ENCODE measurements around the gene CANX.
A peak's percentile ranks its signal among the peaks of the same experiment; 100 is the strongest.

CANX gene

DNA sequence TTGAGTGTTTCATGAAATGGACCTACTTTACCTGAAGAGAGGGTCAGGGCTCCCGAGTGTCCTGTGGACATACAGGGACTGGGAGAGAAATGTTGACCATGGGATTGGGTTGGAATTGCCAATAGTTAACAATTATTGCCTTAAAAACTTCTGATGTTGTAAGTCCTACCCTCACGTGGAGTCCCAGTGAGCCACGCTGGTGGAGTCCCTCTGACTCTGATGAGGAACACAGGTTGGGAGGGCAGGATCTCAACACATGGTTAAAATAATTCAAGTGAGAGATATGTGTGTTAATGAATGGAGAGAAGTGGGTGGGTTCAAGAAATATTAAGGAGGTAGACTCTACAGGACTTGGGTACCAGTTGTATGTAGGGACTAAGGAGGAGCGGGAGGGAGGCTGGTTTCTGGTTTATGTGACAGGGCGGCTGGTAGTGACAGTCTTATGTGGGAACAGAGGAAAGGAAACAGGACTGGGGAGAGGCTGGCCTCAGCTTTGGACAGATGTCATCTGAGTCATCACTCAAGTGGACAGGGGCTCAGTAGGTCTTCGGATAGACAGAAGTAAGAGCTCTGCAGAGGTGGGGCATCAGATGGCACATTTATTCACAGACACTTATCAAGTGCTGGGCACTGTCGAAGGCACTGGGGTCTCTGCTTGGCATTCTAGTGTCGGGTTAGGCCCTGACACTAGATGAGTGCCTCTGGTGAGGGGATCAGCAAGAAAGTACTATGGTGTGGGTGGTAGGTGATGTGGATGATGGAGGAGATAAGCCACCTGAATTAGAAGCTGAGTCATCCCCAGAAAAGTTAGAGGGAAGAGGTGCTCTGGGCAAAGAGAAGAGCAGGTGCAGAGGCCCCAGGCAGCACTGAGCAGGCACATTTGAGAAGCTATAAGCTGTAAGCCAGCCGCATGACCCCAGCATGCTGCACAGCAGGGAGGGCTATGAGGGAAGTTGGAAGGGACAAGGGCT, 61.1 kb downstream of the CANX start:
- DNase-seq, result no peak

- peak; percentile 38 for DNase-seq
Measured at GRCh38 chr5:179762079-179762780, 63.5 kb downstream of the CANX start.

DNA sequence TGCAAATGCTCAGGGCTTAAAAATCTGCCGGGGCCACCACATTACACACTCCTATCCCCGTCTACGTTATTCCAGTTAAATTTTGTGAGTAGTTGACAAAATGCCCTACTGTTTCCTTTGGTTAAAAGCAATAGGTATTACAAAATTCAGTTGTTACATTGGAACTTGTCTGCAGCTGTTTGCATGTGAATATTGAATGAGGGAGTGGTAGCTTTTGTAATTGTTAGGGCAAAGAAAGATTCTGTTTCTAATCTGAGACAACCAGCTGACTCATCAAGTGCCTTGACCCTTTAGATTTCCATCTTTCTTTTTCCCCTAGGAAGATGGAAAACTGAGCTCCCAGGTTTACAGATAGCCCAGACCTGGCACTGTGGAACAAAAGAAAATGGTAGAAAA, 64.0 kb downstream of the CANX start:
- DNase-seq, result peak; percentile 38

DNA sequence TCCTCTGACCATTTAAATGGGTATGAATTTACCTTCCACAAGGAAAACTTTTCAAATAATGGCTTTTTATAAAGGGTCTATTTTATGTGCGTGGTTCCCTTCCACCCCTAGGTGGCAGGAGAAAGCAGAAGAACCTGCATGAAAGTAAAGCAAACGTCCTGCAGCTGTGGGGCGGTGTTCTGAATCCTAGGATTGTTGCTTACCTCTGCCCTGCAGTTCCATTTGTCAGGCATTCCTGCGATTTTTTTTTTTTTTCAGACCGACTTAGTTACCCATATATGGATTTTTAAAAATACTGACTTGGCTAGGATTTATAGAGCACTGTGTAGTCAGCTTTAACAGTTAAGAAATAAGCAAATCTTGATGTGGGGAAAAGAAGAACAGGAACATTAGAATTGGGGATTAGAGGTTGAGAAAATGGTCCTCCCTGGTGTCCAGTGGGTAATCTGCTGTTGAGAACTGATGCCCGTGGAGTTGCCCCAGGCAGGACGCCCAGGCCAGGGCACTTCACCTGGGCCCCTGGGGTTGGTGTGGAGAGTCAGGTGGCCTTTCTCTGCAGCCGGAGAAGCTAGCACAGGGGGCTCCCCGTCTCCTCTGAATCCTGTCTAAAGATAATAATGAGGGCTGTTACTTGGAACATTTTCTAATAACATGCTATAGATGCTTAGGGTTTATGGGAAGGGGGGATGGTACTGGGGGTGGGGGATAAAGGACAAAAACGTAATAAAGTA, 64.6 kb downstream of the CANX start:
- DNase-seq, result peak; percentile 32

- no peak for DNase-seq
Measured at GRCh38 chr5:179764056-179764455, 65.3 kb downstream of the CANX start.

GRCh38 chr5:179765400-179765799, 66.6 kb downstream of the CANX start:
- DNase-seq, result no peak

DNA sequence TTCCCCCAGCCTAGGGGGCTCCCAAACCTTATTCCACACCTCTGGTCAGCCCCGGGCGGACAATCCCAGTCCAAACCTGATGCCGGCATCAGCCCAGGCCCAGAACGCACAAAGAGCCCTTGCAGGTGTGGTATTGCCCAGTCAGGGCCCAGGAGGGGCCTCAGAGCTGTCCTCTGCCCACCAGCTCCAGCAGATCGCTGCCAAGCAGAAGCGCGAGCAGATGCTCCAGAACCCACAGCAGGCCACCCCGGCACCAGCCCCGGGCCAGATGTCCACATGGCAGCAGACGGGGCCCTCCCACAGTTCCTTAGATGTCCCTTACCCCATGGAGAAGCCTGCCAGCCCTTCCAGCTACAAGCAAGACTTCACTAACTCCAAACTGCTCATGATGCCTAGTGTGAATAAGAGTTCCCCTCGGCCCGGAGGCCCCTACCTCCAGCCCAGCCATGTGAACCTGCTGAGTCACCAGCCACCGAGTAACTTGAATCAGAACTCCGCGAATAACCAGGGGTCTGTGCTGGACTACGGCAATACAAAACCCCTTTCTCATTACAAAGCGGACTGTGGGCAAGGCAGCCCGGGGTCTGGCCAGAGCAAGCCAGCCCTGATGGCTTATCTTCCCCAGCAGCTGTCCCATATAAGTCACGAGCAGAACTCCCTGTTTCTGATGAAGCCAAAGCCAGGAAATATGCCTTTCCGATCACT, 67.4 kb downstream of the CANX start:
- no peak for DNase-seq

DNA sequence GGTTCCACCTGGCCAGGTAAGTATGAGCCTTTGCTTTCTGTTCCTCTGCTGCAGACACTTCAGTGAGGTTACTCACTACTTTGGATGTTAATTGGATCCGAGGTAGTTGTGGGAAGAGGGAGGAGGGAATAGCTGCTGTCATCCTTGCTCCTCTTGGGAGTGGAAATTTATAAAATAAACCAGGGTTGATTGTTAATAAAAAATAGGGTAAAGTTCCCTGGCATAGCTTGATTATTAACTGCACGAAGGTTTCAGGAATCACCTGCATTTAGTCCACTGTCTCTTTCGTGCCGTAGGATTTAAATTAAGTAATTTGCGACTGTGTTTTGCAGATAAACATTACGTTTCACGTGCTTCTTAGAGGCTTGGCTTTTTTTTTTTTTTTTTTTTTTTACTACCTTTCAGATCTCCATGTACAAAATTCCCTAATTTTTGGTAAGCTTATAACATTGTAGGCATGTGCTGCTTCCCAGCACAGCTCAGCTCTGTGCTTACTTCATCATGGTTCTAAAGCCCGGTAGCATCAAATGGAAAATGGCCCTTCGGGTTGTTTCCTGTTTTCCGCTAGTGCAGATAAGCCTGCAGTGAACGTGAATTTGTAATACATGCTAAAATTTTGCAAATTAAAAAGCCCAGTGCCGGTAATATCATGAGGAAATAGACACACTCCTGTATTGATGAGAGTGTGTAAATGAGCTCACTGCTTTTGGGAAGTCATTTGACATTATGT, 68.1 kb downstream of the CANX start:
- no peak for DNase-seq

- DNase-seq, result no peak
Measured at GRCh38 chr5:179767496-179768100, 68.8 kb downstream of the CANX start.

DNA sequence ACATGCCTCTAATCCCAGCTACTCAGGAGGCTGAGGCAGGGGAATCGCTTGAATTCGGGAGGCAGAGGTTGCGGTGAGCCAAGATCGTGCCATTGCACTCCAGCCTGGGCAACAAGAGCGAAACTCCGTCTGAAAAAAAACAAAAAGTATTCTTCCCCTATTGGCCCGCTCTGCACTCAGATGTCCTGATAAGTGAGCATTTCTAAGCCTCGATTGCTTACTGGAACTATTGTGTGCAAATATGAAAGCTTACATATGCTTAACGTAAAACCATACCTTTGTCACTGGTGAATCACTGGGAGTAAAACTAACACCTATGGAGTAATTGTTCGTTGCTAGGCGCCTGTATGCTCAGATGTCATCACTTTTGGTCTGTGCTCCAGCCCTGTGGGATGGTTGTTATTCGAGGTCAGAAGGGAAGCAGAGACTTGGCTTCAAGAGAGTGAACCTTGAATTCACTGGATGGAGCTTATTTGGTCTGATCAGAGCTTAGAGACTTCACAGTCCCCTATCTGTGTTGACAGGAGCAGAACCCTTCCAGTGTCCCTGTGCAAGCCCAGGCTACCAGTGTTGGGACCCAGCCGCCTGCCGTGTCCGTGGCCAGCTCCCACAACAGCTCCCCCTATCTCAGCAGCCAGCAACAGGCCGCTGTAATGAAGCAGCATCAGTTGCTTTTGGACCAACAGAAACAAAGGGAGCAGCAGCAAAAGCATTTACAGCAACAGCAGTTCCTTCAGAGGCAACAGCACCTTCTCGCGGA, 69.7 kb downstream of the CANX start:
- no peak for DNase-seq

DNA sequence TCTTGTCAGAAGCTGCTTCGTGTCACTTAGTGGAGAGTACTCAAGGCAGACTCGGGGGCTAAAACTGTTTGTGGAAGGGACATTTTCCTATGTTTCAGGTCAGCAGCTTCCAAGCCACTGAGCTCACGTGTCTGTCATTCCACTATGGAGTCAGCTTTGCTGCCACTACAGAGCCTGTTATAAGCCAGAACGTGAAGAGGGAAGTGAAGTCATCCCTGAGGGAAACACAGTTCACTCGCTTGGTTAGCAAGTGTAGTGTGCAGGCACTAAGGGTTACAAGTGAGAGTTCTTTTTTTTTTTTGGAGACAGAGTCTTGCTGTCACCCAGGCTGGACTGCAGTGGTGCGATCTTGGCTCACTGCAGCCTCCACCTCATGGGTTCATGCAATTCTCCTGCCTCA, 70.5 kb downstream of the CANX start:
- DNase-seq, result no peak

DNA sequence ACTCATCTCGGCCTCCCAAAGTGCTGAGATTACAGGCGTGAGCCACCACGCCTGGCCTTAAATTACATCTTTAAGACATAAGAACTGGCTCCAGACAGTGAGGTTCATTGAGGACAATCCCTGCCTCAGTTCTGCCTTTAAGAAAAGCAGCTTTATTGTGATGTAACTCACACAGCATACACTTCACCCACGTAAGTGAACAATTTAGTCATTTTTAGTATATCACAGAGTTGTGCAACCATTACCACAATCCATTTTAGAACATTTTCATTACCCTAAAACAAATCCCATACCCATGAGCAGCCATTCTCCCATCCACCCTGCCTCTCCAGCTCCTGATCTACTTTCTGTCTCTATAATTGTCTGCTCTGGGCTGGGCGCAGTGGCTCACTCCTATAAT, 71.0 kb downstream of the CANX start:
- DNase-seq, result no peak

GRCh38 chr5:179771311-179771895, 72.6 kb downstream of the CANX start:
- peak; percentile 58 for DNase-seq

DNA sequence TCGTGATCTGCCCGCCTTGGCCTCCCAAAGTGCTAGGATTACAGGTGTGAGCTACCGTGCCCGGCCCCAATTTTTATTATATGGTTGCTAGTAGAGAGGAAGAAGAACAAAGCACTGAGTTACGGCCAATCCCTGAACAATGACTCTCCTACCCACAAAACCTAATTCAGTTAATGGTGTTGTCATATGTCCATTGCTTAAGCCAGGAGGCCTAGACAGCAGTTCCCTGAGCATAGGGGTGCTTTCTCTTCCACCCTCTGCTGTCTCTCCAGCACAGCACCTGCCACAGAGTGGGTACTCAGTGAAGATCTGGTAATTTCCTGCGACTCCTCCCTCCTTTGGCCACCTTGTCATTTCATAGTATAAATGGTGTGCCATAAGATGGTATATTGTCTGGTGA, 73.6 kb downstream of the CANX start:
- peak; percentile 84 for DNase-seq

DNA sequence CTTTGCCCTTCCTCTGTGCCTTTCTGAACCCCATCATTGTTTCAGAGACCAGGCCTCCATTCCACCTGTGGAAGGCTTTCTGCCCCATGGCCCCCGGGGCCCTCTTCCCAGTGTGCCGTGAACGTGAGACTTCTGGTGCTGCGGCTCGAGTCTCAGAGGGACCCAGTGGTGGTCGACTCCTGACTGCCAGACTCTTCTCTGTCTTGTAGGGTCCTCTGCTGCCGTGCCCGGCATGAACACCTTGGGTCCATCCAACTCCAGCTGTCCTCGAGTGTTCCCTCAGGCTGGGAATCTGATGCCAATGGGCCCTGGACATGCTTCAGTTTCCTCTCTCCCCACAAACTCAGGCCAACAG, 74.9 kb downstream of the CANX start:
- no peak for DNase-seq

GRCh38 chr5:179774442-179774841, 75.7 kb downstream of the CANX start:
- DNase-seq, result no peak

DNA sequence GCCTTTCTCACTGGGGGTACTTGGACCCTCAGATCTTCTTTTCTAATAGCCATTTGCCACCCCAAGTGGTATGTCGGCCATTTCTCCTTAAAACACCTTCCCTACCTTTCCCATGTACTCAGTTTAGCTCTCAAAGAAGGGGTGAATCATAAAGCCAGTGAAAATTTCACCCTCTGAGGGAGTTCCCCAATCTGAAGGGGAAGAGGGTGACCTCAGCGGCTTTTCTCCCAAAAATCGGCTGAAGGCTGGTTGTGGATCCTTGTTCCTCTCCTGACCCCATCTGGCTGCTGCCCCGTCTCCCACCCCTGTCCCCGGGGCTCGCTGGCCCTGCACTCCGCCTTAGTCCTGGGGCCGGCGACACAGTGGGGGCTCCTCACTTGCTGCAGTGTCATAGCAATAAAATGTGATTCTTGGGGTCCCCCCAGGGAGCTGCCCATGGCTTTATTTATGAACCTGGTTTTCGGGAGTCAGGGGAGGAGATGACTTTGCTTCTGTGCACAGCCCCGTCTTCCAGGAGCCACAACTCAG, 77.7 kb downstream of the CANX start:
- no peak for DNase-seq

- no peak for DNase-seq
Measured at GRCh38 chr5:179777456-179777855, 78.7 kb downstream of the CANX start.

DNA sequence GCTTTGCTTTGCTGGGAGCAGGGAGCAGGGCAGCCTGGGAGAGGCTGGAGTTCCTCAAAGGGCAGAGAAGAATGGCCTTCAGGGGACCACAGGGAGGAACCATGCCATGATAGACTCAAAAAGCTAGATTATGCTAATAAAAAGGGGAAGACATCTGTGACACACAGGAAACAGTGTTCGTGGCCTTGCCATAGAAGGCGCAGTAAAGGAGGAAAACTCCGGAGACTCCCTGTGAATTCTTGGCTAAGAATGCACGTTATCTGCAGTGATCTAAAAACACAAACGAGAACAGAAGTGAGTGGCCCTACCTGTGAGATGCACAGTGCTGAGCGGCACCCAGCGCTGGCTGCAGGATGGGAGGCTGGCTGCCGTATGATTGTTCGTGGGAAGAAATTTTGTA, 79.1 kb downstream of the CANX start:
- DNase-seq, result peak; percentile 58

GRCh38 chr5:179778591-179778990, 79.8 kb downstream of the CANX start:
- no peak for DNase-seq

Measured in GF-D8 (cell line).